Mucosa of descending colon (tissue), 3 donors: ENCODE measurements around the gene PRM2. TPM values are rescaled to one million over a fixed set of nuclear protein-coding genes. Genes with fewer than 3 reads are reported as not detected.
A peak's percentile ranks its signal among the peaks of the same experiment; 100 is the strongest.

ENCODE experiments used
- ATAC-seq: fragments of 200-7000 bp; cut with Tn5 transposase; one replicate; pipeline ENCODE4 v1.9.1; 2020; ENCODE audit warnings: mild to moderate bottlenecking, moderate library complexity
- DNase-seq, 3 donors: peaks; one replicate each; pipeline ENCODE4 v3.0.0-alpha.2; 2020
- H3K36me3 ChIP-seq: fragments of 200-600 bp; one replicate; pipeline ENCODE4 v1.8.0; 2021; ENCODE audit warnings: low read depth, mild to moderate bottlenecking
- H3K4me1 ChIP-seq: fragments of 200-600 bp; one replicate; pipeline ENCODE4 v1.8.0; 2021; ENCODE audit warnings: low read depth, mild to moderate bottlenecking
- H3K4me3 ChIP-seq: fragments of 200-600 bp; one replicate; pipeline ENCODE4 v1.8.0; 2021; ENCODE audit warnings: mild to moderate bottlenecking
- H3K9me3 ChIP-seq: fragments of 200-600 bp; one replicate; pipeline ENCODE4 v1.8.0; 2021; ENCODE audit warnings: mild to moderate bottlenecking
- CTCF ChIP-seq: fragments of 200-600 bp; IDR thresholded peaks from one replicate; pipeline ENCODE4 v1.8.0; 2022; ENCODE audit warnings: antibody characterized with exemption, mild to moderate bottlenecking
- intact Hi-C, 2 donors: fragments of 100-400 bp; cut with DNase I in 1 of 2; cut with micrococcal nuclease in 1 of 2; formaldehyde crosslinking; loops; one replicate each; pipeline versions ENCODE4 v1.11.0 to v1.11.1; 2022; cut with DNase I, micrococcal nuclease
- total RNA-seq, 3 donors: library from RNA; stranded (reverse); fragmentation: NEBNext Ultra II Directional in 2 of 3; extraction: Animal tissue kit (Norgen Biotek cat#: 25700) in 2 of 3; gene quantifications; one replicate each; pipeline versions ENCODE4 v1.2.1 to v1.2.4, GENCODE V29; 2021 to 2023
- donor health status: DM: no; HTN: no; CAD: no; lungs with moderate emphysema.
- donor health status: DM: no; HTN: no; CAD: no.
- donor health status: DM: no; HTN: yes; CAD: no.

The PRM2 gene
- total RNA-seq, 3 donors from 2014 or later: not detected

GRCh38 chr16:11252482-11252931 lies 23.8 kb downstream of the PRM2 start:
- H3K4me3 ChIP-seq: no peak overlapping the region
- H3K9me3 ChIP-seq: no peaks in the 10 kb centered on the region
- TF ChIP-seq CTCF: no peak
- no peaks in the 10 kb centered on the region for H3K36me3 ChIP-seq
- DNase-seq: no peak
- intact Hi-C loops: loop anchor here in 1 of 2 donors (10.0 kb wide), 1 partner anchor 278 kb away; no protein-coding TSS in a partner anchor
- ATAC-seq: no peak
- peaks cover 11% of the 10 kb centered on the region for H3K4me1 ChIP-seq

- ATAC-seq: no peak
- intact Hi-C loops: loop anchor here in 1 of 2 donors (10.0 kb wide), 1 partner anchor 277 kb away; no protein-coding TSS in a partner anchor
- H3K4me1 ChIP-seq: peaks cover 4% of the 10 kb centered on the region
- H3K9me3 ChIP-seq: no peaks in the 10 kb centered on the region
- no peak for TF ChIP-seq CTCF
- no peaks in the 10 kb centered on the region for H3K36me3 ChIP-seq
- peak in 2 of 3 donors; percentile 51 to 80 for DNase-seq
- H3K4me3 ChIP-seq: no peak overlapping the region
Observed at GRCh38 chr16:11251525-11252481, 24.5 kb downstream of the PRM2 start.

- peaks cover 4% of the 10 kb centered on the region for H3K4me1 ChIP-seq
- DNase-seq (no peak), ATAC-seq (no peak)
- H3K36me3 ChIP-seq: no peaks in the 10 kb centered on the region
- TF ChIP-seq CTCF: no peak
- intact Hi-C loops: loop anchor here in 1 of 2 donors (10.0 kb wide), 1 partner anchor 276 kb away; no protein-coding TSS in a partner anchor
- no peak overlapping the region for H3K4me3 ChIP-seq
- no peaks in the 10 kb centered on the region for H3K9me3 ChIP-seq
Observed at GRCh38 chr16:11250786-11251524, 25.3 kb downstream of the PRM2 start.

GRCh38 chr16:11250091-11250785 lies 26.0 kb downstream of the PRM2 start:
- no peak for TF ChIP-seq CTCF
- H3K9me3 ChIP-seq: no peaks in the 10 kb centered on the region
- H3K4me3 ChIP-seq: no peak overlapping the region
- ATAC-seq (peak; percentile 61), DNase-seq (peak in 1 of 3 donors; percentile 65)
- intact Hi-C loops: loop anchor here in 1 of 2 donors (10.0 kb wide), 1 partner anchor 275 kb away; no protein-coding TSS in a partner anchor
- H3K4me1 ChIP-seq: peaks cover 4% of the 10 kb centered on the region
- H3K36me3 ChIP-seq: no peaks in the 10 kb centered on the region
